Bladder microvascular endothelial cell (primary cell): Measurements from ENCODE around the gene DPY19L3. TPM values are rescaled to one million over a fixed set of nuclear protein-coding genes. Genes with fewer than 3 reads are reported as not detected.

Experiments
- total RNA-seq: library from RNA; depleted of rRNA; stranded (reverse); fragments of >200 nt; gene quantifications from 2 replicates; pipeline ENCODE4 v1.2.3, GENCODE V29; 2014

DPY19L3 gene
- 15.1 and 26.8 TPM in 2 replicates for total RNA-seq

GRCh38 chr19:32405431-32406160 is at the start of gene DPY19L3:
Gene DPY19L3, plus strand, starts transcription at chr19:32405770. Its CDS starts 2,484 bp downstream, at chr19:32408254.

Other genes with a start within 250 kb of the DPY19L3 start
- 6.0 and 19.4 TPM in 2 replicates for gene ZNF507, start 60.2 kb upstream of the DPY19L3 start, total RNA-seq
- gene PDCD5, start 175.4 kb downstream of the DPY19L3 start, total RNA-seq: 69.9 and 82.1 TPM in 2 replicates